ENCODE results near the gene RHBDD3.

The RHBDD3 gene

DNA sequence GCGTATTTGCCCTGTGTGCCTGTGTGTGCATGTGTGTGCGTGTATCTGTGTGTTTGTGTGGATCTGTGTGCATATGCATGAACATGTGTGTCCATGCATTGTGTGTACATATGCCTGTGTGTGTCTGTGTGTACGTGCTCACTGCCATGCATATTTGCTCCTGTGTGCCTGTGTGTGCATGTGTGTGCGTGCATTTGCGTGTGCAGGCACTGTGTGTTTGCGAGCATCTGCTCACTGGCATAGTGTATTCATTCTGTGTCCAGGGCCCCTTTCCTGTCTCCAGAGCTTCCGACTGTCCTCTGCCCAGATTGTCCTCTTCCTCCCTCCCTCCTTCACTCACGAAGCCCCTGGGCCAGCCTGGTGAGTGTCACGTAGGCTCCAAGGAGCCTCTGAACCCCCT lies 56.3 kb downstream of the RHBDD3 start:
- H3K4me1 ChIP-seq (ENCODE audit: low read length), result peaks cover 15% of the 10 kb centered on the region
- H3K4me2 ChIP-seq (ENCODE audit: low read depth, low read length), result no peak overlapping the region
- no peaks in the 10 kb centered on the region for H3K9me2 ChIP-seq (replicated peaks; ENCODE audit: insufficient read depth, low read length)
- TF ChIP-seq EZH2phosphoT487 (IDR thresholded peaks at IDR 0.05; ENCODE audit: low read length) (no peak), EZH2 (optimal IDR thresholded peaks at IDR 0.05; ENCODE audit: low read depth, low read length) (no peak)
- TF ChIP-seq, protein P1, sequence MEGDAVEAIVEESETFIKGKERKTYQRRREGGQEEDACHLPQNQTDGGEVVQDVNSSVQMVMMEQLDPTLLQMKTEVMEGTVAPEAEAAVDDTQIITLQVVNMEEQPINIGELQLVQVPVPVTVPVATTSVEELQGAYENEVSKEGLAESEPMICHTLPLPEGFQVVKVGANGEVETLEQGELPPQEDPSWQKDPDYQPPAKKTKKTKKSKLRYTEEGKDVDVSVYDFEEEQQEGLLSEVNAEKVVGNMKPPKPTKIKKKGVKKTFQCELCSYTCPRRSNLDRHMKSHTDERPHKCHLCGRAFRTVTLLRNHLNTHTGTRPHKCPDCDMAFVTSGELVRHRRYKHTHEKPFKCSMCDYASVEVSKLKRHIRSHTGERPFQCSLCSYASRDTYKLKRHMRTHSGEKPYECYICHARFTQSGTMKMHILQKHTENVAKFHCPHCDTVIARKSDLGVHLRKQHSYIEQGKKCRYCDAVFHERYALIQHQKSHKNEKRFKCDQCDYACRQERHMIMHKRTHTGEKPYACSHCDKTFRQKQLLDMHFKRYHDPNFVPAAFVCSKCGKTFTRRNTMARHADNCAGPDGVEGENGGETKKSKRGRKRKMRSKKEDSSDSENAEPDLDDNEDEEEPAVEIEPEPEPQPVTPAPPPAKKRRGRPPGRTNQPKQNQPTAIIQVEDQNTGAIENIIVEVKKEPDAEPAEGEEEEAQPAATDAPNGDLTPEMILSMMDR (IDR thresholded peaks at IDR 0.05; ENCODE audit: low read length), result no peak
- no peak for DNase-seq
- no peaks in the 10 kb centered on the region for H4K20me1 ChIP-seq (ENCODE audit: insufficient read depth, low read length)
- H3K27ac ChIP-seq (ENCODE audit: low read length), result no peak overlapping the region
- H3F3A ChIP-seq (ENCODE audit: insufficient read depth, low read length), result no peaks in the 10 kb centered on the region
- H2AFZ ChIP-seq (ENCODE audit: low read length), result no peak overlapping the region
- H3K4me3 ChIP-seq (ENCODE audit: low read length), result no peak overlapping the region
- peaks cover 6% of the 10 kb centered on the region for H3K79me2 ChIP-seq (ENCODE audit: low read length)
- no peaks in the 10 kb centered on the region for H3K36me3 ChIP-seq (replicated peaks; ENCODE audit: insufficient read depth, low read length)
- H3K27me3 ChIP-seq (replicated peaks; ENCODE audit: insufficient read depth, low read length), result no peaks in the 10 kb centered on the region
- no peak overlapping the region for H3K9ac ChIP-seq (ENCODE audit: low read length)
- H3K9me3 ChIP-seq (replicated peaks; ENCODE audit: insufficient read depth, low read length), result no peaks in the 10 kb centered on the region

DNA sequence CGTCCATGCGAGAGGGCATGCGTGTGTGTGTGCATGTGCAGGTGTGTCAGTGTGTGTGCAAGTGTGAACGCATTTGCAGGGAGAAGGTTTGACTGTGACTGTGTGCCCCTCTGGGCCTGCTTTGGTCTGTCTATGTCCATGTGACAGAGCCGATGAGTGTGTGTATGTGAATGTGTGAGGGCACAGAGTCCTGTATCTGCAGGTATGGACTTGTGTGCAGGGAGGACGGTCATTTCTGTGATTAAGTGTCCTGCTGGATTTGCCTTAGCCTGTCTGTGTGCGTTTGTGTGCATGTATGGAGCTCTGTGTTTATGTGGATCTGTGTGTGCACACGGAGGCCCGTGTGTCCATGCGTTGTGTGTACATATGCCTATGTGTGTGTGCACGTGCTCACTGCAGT lies 56.7 kb downstream of the RHBDD3 start:
- Histone ChIP-seq H3K4me3 (ENCODE audit: low read length) (no peak overlapping the region), H3F3A (ENCODE audit: insufficient read depth, low read length) (no peaks in the 10 kb centered on the region), H3K27ac (ENCODE audit: low read length) (no peak overlapping the region), H3K9ac (ENCODE audit: low read length) (no peak overlapping the region), H3K36me3 (replicated peaks; ENCODE audit: insufficient read depth, low read length) (no peaks in the 10 kb centered on the region), H3K4me2 (ENCODE audit: low read depth, low read length) (no peak overlapping the region), H4K20me1 (ENCODE audit: insufficient read depth, low read length) (no peaks in the 10 kb centered on the region), H3K9me3 (replicated peaks; ENCODE audit: insufficient read depth, low read length) (no peaks in the 10 kb centered on the region), H3K79me2 (ENCODE audit: low read length) (peaks cover 10% of the 10 kb centered on the region), H3K4me1 (ENCODE audit: low read length) (peaks cover 17% of the 10 kb centered on the region), H2AFZ (ENCODE audit: low read length) (no peak overlapping the region), H3K27me3 (replicated peaks; ENCODE audit: insufficient read depth, low read length) (no peaks in the 10 kb centered on the region), H3K9me2 (replicated peaks; ENCODE audit: insufficient read depth, low read length) (no peaks in the 10 kb centered on the region)
- no peak for DNase-seq
- no peak for TF ChIP-seq EZH2phosphoT487 (IDR thresholded peaks at IDR 0.05; ENCODE audit: low read length)
- TF ChIP-seq, protein P1 (IDR thresholded peaks at IDR 0.05; ENCODE audit: low read length), result no peak
- TF ChIP-seq EZH2 (optimal IDR thresholded peaks at IDR 0.05; ENCODE audit: low read depth, low read length), result no peak

Data from MM.1S (cell line).